GM18511 (cell line): ENCODE measurements around the gene TEPSIN.

Experiments used
- ATAC-seq: cut with Tn5 transposase; IDR thresholded peaks from one replicate; pipeline ENCODE4 v1.9.1; 2021; ENCODE audit warnings: mild to moderate bottlenecking, moderate library complexity; ENCODE audit not compliant: unreplicated experiment

TEPSIN gene

DNA sequence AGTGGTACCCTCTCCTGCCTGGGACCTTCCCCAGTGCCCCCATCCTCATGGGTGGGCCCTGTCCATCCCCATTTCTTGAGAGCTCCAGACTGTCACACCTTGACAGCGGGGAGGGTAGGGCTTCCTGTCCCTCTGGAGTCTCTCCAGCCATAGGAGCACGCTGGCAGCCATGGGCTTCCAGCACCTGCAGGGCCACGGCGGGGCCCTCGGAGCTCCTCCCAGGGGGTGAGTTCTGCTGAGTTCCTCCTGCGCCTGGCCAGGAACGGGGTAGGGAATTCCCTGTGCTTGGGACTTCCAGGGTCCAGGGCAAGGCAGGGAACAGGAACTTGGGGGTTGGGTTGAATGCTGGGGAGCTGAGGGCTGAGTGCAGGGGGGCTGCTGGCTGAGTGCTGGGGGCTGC lies 49.8 kb downstream of the TEPSIN start:
- ATAC-seq: no peak

DNA sequence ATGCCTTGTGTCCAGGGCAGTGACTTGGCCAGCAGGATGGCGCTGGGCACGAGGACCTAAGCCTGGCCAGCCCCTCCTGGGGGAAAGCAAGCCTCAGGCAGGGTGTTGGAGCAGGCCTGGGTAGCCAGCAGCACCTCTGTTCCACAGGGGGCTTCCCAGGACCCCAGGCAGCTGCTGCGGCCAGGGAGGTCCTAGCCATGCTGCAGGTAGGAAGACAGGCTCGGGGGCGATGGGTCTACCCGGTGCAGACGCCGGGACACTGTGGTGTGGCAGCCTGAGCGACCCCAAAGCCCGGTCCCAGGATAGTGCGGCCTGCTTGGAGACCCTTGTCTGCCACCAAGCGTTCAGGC lies 50.4 kb downstream of the TEPSIN start:
- ATAC-seq: no peak

DNA sequence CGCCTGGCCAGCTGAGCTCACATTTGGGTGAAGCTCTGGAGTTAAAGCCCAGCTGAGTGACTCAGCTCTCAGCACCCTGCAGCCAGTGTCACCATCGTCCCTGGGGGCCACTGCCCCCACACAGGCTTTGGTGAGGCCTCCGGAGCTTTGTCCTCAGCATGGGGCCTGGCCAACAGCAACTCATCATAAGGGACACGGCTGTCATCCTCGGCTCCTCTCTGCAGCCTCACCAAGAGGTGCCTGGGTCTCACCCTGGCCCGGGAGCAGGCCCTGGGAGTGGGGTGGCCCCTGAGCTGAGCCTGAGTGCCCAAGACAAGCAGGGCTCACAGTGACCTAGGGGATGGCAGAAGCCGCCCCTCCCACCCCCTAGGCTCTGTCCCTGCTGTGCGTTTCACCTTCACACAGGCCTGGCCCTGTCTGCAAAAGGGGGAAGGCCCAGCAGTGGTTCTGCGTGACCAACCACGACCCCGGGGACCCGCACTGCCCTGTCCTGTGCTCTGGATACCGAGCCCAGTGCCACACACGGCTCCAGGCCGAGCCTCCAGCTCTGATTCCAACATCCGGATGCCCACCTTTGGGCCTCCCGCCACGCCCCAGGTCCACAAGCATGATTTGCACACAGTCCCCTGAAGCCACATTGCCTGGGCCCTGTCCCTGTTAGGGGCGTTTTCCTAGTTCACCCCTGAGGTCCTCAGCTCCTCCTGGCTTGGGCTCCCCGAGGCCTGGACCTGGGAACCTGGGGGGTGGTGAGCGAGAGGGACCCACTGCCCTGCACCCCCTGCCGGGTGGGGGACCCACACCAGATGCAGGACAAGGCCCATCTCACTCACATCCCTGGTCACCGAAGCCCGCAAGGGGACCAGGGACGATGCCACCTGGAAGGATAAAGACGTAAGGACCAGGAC lies 51.0 kb downstream of the TEPSIN start:
- ATAC-seq: no peak

DNA sequence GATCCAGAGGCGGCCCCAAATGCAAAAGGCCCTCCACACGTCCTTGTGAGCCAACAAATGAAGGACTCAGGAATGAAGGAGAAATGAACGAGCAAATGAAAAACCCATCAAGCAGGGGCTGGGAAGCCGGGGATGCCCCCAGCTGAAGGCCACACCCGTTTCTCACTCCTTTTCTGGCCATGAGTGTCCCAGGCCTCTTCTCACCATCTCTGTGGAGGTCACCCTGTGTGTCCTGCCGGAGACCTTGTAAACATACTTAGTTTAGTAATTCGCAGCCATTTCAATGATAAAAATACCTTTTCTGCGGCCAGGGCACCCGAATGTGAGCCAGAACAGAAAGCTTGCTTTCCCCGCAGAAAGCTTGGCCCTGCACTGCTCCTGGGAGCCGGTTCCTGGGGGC lies 51.7 kb downstream of the TEPSIN start:
- no peak for ATAC-seq

DNA sequence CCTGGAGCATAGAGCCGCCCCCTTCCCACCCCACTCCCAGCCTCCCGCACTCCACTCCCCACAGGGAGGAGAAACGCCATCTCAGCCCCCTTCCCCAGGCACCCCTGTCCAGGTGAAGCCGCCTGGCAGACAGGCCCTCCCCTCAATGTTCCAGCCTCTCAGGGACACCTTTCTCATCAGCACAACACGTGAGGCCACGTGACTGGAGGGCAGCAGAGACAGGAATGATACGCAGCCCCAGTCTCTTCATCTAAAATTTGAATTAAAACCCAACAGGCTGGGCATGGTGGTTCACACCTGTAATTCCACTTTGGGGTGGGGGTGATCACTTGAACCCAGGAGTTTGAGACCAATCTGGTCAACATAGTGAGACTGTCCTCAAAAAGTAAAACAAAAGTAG lies 52.7 kb downstream of the TEPSIN start:
- no peak for ATAC-seq

DNA sequence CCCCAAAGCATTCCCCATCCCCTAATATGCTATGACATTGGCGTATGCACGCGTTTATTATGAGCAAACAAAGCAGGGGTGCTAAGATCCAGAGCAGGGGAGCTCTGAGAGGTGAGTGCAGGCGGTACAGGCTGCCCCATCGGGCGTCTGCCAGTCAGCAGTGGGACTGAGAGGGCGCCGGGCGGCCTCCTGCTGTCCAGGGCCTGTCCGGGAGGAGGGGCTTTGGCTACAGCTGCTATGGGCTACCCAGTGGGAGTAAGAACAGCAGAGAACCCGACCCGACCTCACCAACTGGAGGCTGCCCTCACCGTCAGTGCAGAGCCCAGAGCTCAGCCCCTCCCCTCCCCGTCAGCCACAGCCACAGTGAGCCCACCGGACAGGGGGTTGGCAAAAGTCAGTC lies 54.3 kb downstream of the TEPSIN start:
- no peak for ATAC-seq

DNA sequence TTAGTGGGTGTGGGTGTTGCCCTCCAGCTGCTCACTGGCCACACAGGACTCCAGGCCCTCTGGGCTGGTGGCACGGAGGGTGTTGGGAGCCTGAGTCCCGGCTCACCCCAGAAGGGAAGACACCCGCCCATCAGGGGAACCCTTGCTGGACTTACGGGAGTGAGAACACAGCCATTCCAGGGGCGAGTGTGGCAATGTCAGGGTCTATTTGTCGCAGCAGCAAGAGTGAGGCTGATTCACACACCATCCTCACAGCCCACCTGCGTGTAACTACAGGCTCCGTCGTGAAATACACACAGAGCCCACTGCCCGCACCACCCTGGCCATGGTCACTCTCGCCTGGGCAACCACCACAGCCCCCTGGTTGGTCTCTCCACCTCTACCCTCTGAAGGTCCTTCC lies 55.0 kb downstream of the TEPSIN start:
- no peak for ATAC-seq

DNA sequence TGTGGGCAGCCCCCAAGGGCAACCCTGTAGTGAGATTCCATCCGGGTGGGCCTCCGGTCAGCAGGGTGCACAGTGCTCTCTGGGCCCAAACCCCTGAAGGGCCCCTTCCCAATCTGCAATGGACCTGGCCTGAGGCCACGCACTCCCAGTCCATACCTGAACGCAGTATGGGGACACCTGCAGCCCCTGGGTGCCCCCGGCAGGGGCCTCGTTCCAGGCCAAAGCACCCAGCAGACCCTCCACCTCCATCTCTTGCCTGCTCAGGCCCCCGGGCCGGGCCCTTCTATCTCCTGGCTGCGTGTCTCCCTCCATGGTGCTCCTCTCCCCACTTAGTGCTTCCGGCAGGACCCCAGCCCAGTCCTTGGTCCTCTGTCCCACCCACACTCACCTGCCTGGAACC lies 55.5 kb downstream of the TEPSIN start:
- ATAC-seq: no peak

DNA sequence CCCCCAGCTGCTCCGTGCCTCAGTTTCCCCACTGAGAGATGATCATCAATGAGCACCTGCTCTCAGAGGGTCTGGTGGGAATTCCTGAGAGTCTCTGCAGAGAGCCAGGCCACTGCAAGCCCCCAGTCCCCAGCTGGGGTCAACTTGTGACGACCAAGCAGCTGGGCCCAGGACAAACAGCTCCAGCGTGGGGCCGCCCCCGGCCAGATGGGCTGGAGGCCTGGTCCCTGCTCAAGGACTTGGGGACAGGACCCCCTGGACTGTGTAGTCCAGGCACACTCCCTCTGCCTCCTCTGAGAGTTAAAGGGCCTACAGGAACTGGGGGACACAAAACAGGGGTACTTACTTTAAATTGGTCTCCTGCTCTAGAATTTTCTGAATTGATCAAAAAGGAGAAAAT lies 56.3 kb downstream of the TEPSIN start:
- no peak for ATAC-seq

DNA sequence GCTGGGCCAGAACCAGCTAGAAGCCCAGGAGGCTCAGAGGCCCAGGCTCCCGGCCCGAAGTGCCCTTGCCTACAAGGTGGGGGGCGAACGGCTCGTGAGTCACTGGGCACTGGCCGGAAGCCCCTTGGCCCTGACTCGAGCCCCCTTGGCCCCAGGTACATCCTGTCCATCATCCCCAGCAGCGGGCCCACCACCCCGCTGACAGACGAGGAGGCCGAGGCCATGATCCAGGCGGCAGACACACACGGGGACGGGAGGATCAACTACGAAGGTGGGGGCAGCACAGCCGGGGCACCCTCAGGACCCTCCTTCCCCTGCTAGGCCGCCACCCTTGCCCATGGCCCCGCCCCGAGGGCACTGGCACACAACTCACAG lies 57.1 kb downstream of the TEPSIN start:
- no peak for ATAC-seq

DNA sequence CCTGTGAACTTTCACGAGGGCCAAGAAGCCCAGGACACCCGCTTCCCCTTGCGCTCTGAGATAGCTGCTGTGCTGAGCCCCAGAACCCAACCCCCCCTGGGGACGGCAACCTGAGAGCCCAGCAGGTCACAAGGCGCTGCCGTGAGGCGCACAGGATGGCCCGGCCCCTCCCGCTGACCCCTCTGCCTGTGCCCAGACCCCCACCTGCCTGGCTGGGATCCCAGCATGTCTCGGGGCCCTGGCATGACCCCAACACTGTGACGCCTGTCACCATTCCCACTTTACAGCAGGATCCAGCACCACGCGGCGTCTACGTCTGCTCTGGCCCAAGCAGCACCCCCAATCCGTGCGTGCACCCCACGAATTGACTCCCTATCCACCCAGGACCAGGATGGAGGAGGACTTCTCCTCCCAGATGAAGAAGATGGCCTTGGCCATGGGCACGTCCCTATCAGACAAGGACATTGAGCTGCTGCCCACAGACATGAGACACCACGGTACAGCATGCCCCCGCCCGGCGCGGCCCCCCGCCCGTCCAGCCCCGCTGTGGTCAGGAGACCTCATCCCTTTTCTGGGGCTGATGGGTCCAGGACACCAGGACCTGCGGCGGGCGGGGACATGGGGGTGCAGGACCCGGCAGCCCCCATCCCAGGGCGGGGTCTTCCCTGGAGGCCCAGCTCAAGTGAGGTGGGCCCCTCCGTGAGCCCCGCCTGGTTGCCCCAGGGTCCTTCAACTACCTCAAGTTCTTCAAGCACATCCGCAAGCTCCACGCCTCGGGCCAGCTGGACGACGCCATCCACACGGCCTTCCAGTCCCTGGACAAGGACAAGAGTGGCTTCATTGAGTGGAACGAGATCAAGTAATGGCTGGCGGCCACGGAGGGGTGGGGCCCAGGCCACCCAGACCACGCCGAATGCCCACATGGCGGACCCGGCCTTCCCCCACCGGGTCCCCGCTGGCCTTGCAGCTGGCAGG lies 57.7 kb downstream of the TEPSIN start:
- ATAC-seq: no peak

DNA sequence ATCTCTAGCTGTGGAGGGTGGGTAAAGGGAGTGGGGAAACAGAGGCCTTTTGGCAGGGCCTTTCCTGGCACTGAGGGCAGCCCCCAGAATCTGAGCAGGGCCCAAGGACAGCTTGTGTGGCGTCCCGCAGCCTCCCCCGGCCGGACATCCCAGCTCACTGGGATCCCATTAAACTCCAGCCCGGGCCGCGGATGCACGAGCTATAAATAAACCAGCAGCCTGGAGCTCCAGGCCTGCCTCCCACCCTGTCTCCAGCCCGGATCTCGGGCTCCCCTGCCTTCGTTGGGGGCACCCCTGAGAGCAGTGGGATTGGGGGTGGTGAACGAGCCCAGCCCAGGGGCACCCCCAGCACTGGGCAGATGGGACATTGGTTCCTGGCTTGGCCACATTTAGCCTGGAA lies 59.0 kb downstream of the TEPSIN start:
- ATAC-seq: no peak

DNA sequence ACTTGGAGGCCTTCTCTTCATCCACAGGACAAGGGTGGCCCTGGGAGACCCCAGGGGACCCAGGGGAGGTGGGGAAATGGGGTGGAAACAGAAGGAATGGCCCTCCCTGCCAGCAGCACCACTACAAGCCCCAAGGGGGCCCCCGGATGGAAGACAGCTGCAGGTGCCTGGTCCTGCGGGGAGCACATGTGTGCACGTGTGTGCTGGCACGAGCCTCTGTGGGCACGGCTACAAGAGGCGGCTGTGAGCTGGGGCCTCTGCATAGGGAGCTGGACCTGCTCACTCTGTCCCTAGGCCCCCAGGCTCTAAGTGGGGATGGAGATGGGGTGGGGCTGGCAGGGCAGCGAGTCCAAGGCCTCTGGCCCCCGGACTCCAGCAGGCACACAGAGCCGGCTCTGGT lies 59.6 kb downstream of the TEPSIN start:
- no peak for ATAC-seq
